Measurements from ENCODE around the gene FOCAD.

FOCAD gene

DNA sequence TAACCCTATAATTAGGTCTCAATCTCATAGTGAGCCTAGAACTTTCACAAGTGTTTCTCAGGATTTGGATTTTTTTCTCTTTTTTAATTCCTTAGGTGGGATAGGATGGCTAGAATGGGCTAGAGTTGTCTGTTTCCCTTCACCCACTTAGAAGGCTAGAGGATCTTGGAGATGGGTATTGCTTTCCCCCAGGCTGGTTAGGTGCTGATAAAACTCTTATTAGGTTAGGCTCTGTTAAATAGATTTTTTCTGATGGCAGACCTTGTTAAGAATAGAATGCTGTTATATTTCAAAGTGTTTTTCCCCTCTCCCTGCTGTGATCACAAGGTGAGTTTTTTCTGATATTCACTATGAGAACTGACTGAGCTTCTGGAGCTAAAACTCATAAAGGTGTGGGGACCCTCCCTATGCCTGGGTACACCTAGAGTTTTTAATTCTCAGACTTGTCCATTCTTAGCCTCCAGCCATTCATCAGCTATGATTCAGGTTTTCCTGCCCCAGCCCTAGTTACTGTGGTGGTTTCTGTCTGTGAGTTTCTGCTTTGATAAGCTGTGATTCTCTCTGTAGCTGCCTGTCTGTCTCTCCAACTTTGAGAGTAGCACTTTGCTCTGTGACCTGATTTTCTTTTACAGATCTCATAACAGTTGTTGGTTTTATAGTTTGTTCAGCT lies 215.0 kb downstream of the FOCAD start:
- Histone ChIP-seq H3K9me3 (ENCODE audit: low read length) (no peaks in the 10 kb centered on the region), H3K9ac (ENCODE audit: low read length) (no peak overlapping the region), H4K20me1 (ENCODE audit: insufficient read depth, low read length) (no peaks in the 10 kb centered on the region), H3K27me3 (ENCODE audit: insufficient read depth, low read length) (no peaks in the 10 kb centered on the region), H2AFZ (ENCODE audit: low read length) (no peak overlapping the region), H3F3A (ENCODE audit: insufficient read depth, low read length) (no peaks in the 10 kb centered on the region), H3K27ac (ENCODE audit: low read depth, low read length, poor library complexity, severe bottlenecking) (no peak overlapping the region), H3K36me3 (ENCODE audit: insufficient read depth, low read length) (no peaks in the 10 kb centered on the region), H3K4me3 (ENCODE audit: low read depth, low read length, poor library complexity, severe bottlenecking) (no peak overlapping the region), H3K79me2 (ENCODE audit: insufficient read depth, low read length) (no peaks in the 10 kb centered on the region), H3K4me2 (ENCODE audit: low read length) (no peak overlapping the region), H3K4me1 (ENCODE audit: insufficient read depth, low read length, severe bottlenecking) (no peaks in the 10 kb centered on the region), H3K9me2 (ENCODE audit: low read depth, low read length) (no peaks in the 10 kb centered on the region)
- TF ChIP-seq EZH2 (IDR thresholded peaks at IDR 0.05; ENCODE audit: borderline replicate concordance, low read length), result no peak
- TF ChIP-seq, protein P1, sequence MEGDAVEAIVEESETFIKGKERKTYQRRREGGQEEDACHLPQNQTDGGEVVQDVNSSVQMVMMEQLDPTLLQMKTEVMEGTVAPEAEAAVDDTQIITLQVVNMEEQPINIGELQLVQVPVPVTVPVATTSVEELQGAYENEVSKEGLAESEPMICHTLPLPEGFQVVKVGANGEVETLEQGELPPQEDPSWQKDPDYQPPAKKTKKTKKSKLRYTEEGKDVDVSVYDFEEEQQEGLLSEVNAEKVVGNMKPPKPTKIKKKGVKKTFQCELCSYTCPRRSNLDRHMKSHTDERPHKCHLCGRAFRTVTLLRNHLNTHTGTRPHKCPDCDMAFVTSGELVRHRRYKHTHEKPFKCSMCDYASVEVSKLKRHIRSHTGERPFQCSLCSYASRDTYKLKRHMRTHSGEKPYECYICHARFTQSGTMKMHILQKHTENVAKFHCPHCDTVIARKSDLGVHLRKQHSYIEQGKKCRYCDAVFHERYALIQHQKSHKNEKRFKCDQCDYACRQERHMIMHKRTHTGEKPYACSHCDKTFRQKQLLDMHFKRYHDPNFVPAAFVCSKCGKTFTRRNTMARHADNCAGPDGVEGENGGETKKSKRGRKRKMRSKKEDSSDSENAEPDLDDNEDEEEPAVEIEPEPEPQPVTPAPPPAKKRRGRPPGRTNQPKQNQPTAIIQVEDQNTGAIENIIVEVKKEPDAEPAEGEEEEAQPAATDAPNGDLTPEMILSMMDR (IDR thresholded peaks at IDR 0.05; ENCODE audit: low read length), result no peak

DNA sequence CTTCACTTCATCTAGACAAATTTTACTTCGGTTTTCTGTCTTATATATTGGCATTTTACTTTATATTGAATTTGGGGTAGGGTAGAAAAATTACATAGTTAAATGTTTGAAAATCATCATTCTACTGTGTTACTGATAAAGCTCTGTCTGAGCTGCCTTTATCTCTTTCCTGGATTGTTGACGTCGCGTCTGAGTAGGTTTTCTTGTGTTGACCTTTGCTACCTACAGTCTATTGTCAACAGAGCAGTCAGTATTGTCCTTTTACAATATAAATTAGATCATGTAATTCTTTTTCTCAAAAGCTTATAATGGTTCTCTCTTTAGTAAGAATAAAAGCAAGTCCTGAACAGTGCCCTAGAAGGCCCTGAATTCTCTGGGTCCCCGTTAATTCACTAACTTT lies 219.2 kb downstream of the FOCAD start:
- no peak overlapping the region for H2AFZ ChIP-seq (ENCODE audit: low read length)
- no peak overlapping the region for H3K9ac ChIP-seq (ENCODE audit: low read length)
- no peak overlapping the region for H3K4me2 ChIP-seq (ENCODE audit: low read length)
- H3K27ac ChIP-seq (ENCODE audit: low read depth, low read length, poor library complexity, severe bottlenecking), result no peak overlapping the region
- H3K9me3 ChIP-seq (ENCODE audit: low read length), result no peaks in the 10 kb centered on the region
- H3K4me3 ChIP-seq (ENCODE audit: low read depth, low read length, poor library complexity, severe bottlenecking), result no peak overlapping the region
- H3K27me3 ChIP-seq (ENCODE audit: insufficient read depth, low read length), result no peaks in the 10 kb centered on the region
- no peaks in the 10 kb centered on the region for H3K79me2 ChIP-seq (ENCODE audit: insufficient read depth, low read length)
- H3F3A ChIP-seq (ENCODE audit: insufficient read depth, low read length), result 0 out of 2 replicates have a peak, but pooled peaks cover 2% of the 10 kb centered on the region
- TF ChIP-seq EZH2 (IDR thresholded peaks at IDR 0.05; ENCODE audit: borderline replicate concordance, low read length), result no peak
- TF ChIP-seq, protein P1 (IDR thresholded peaks at IDR 0.05; ENCODE audit: low read length), result no peak
- no peaks in the 10 kb centered on the region for H4K20me1 ChIP-seq (ENCODE audit: insufficient read depth, low read length)
- H3K9me2 ChIP-seq (ENCODE audit: low read depth, low read length), result no peaks in the 10 kb centered on the region
- no peaks in the 10 kb centered on the region for H3K4me1 ChIP-seq (ENCODE audit: insufficient read depth, low read length, severe bottlenecking)
- H3K36me3 ChIP-seq (ENCODE audit: insufficient read depth, low read length), result no peaks in the 10 kb centered on the region

- no peaks in the 10 kb centered on the region for H3K27me3 ChIP-seq (ENCODE audit: insufficient read depth, low read length)
Observed at GRCh38 chr9:20904995-20905394, 220.9 kb downstream of the FOCAD start.

More at GRCh38 chr9:20904995-20905394, 220.9 kb downstream of the FOCAD start:
- H3K9ac ChIP-seq (ENCODE audit: low read length), result no peak overlapping the region
- H3K27ac ChIP-seq (ENCODE audit: low read depth, low read length, poor library complexity, severe bottlenecking), result no peak overlapping the region
- no peak overlapping the region for H3K4me3 ChIP-seq (ENCODE audit: low read depth, low read length, poor library complexity, severe bottlenecking)
- no peaks in the 10 kb centered on the region for H3K79me2 ChIP-seq (ENCODE audit: insufficient read depth, low read length)
- H3K4me2 ChIP-seq (ENCODE audit: low read length), result no peak overlapping the region
- 0 out of 2 replicates have a peak, but pooled peaks cover 2% of the 10 kb centered on the region for H3F3A ChIP-seq (ENCODE audit: insufficient read depth, low read length)
- no peaks in the 10 kb centered on the region for H3K4me1 ChIP-seq (ENCODE audit: insufficient read depth, low read length, severe bottlenecking)
- no peaks in the 10 kb centered on the region for H3K9me3 ChIP-seq (ENCODE audit: low read length)
- H4K20me1 ChIP-seq (ENCODE audit: insufficient read depth, low read length), result no peaks in the 10 kb centered on the region
- no peaks in the 10 kb centered on the region for H3K36me3 ChIP-seq (ENCODE audit: insufficient read depth, low read length)
- no peak overlapping the region for H2AFZ ChIP-seq (ENCODE audit: low read length)
- TF ChIP-seq EZH2 (IDR thresholded peaks at IDR 0.05; ENCODE audit: borderline replicate concordance, low read length), result no peak
- TF ChIP-seq, protein P1 (IDR thresholded peaks at IDR 0.05; ENCODE audit: low read length), result no peak
- no peaks in the 10 kb centered on the region for H3K9me2 ChIP-seq (ENCODE audit: low read depth, low read length)
